ENCODE measurements around the gene ZNF253.

- TF ChIP-seq CTCF (IDR thresholded peaks at IDR 0.05) = no peak
- no peak for TF ChIP-seq POLR2A (IDR thresholded peaks at IDR 0.05)
These were observed 38.8 kb upstream of the ZNF253 start for GRCh38 chr19:19826875-19827274.
